Endothelial cell of umbilical vein (primary cell): ENCODE results near the gene DDX24. TPM values are rescaled to one million over a fixed set of nuclear protein-coding genes. Genes with fewer than 3 reads are reported as not detected.

Experiments
- BruUV-seq: library from RNA; stranded (reverse); fragments of 400-500 nt; replicated peaks from 2 replicates; lab custom pipeline; 2021; lab: Mats Ljungman, UMichigan
- CTCF ChIA-PET: fragments of 300-600, 350-600 bp; sonication (Branson Sonifier 250); formaldehyde crosslinking; loops from one replicate; lab custom pipeline; 2021; ENCODE audit warnings: antibody characterized with exemption, inconsistent platforms; lab: Charles Lee
- POLR2A ChIA-PET: fragments of 300-600, 350-600 bp; sonication (Branson Sonifier 250); formaldehyde crosslinking; loops from one replicate; lab custom pipeline; 2021; ENCODE audit warnings: antibody characterized with exemption, inconsistent platforms; lab: Charles Lee
- DNase-seq: peaks from one replicate; pipeline ENCODE4 v3.0.0-alpha.2; 2011; ENCODE audit warnings: low read depth, low spot score
- FAIRE-seq: peaks from 2 replicates; lab custom pipeline; 2011; peaks lifted over from hg19 to GRCh38; lab: Jason Lieb, UNC
- H2AFZ ChIP-seq: 2 replicates; pipeline ENCODE4 v1.6.0; 2012; ENCODE audit warnings: low read depth, low read length, control low read depth, inconsistent platforms
- H3K27ac ChIP-seq: 2 replicates; pipeline ENCODE4 v1.5.1; 2011; ENCODE audit warnings: low read depth, mild to moderate bottlenecking, control low read depth, low read length, moderate library complexity; ENCODE audit not compliant: insufficient read depth
- H3K27me3 ChIP-seq, 2 experiments: 2 replicates each; pipeline versions ENCODE4 v1.6.0 to v1.6.1; 2011; ENCODE audit warnings: low read length in 2 of 2, mixed read lengths in 1 of 2; ENCODE audit not compliant: control insufficient read depth in 2 of 2, insufficient read depth in 2 of 2
- H3K36me3 ChIP-seq, 2 experiments: 2 replicates in 1 of 2; 3 replicates in 1 of 2; pipeline ENCODE4 v1.5.1; 2011; ENCODE audit warnings: low read length in 2 of 2, mild to moderate bottlenecking in 1 of 2, moderate library complexity in 1 of 2; ENCODE audit not compliant: control insufficient read depth in 2 of 2, insufficient read depth in 2 of 2; ENCODE audit errors: extremely low read depth in 1 of 2
- H3K4me1 ChIP-seq: 3 replicates; pipeline ENCODE4 v1.5.1; 2011; ENCODE audit warnings: mild to moderate bottlenecking, low read length; ENCODE audit not compliant: control insufficient read depth, insufficient read depth; ENCODE audit errors: extremely low read depth
- H3K4me2 ChIP-seq: 2 replicates; pipeline ENCODE4 v1.6.1; 2011; ENCODE audit warnings: low read length, control low read depth, mixed read lengths; ENCODE audit not compliant: insufficient read depth
- H3K4me3 ChIP-seq, 3 experiments: fragments of 200-600 bp in 1 of 3; sonication (generic), shearing (Covaris generic) in 1 of 3; replicated peaks in 1 of 3; 2 replicates each; pipeline ENCODE4 v1.5.1; 2011 to 2016; ENCODE audit warnings: control low read depth in 3 of 3, low read length in 3 of 3, mild to moderate bottlenecking in 2 of 3, inconsistent platforms in 1 of 3, low read depth in 1 of 3, moderate library complexity in 1 of 3; ENCODE audit not compliant: insufficient read depth in 1 of 3
- H3K79me2 ChIP-seq: 2 replicates; pipeline ENCODE4 v1.6.0; 2012; ENCODE audit warnings: low read length, inconsistent platforms; ENCODE audit not compliant: control insufficient read depth, insufficient read depth
- H3K9ac ChIP-seq: replicated peaks from 2 replicates; pipeline ENCODE3; 2011; ENCODE audit warnings: low read length, control low read depth; ENCODE audit not compliant: insufficient read depth; ENCODE audit errors: extremely low read depth
- H3K9me1 ChIP-seq: replicated peaks from 3 replicates; pipeline ENCODE4 v1.6.0; 2011; ENCODE audit warnings: mild to moderate bottlenecking, low read length; ENCODE audit not compliant: control insufficient read depth, insufficient read depth; ENCODE audit errors: extremely low read depth
- H3K9me3 ChIP-seq: replicated peaks from 2 replicates; pipeline ENCODE4 v1.5.1; 2012; ENCODE audit warnings: low read length, inconsistent platforms; ENCODE audit not compliant: control insufficient read depth, insufficient read depth
- H4K20me1 ChIP-seq: replicated peaks from 2 replicates; pipeline ENCODE3; 2011; ENCODE audit warnings: mild to moderate bottlenecking, low read length; ENCODE audit not compliant: control insufficient read depth, insufficient read depth; ENCODE audit errors: extremely low read depth
- EZH2 ChIP-seq: IDR thresholded peaks from 2 replicates; pipeline ENCODE4 v1.6.1; 2012; ENCODE audit warnings: borderline replicate concordance, low read depth, mild to moderate bottlenecking, moderate library complexity, low read length, inconsistent platforms; ENCODE audit not compliant: severe bottlenecking
- FOS ChIP-seq: IDR thresholded peaks from 2 replicates; pipeline ENCODE4 v1.6.1; 2011; ENCODE audit warnings: mild to moderate bottlenecking, low read length, moderate library complexity, borderline replicate concordance; ENCODE audit not compliant: insufficient read depth
- GATA2 ChIP-seq: IDR thresholded peaks from 2 replicates; pipeline ENCODE4 v1.7.0; 2011; ENCODE audit warnings: low read depth, mild to moderate bottlenecking, moderate library complexity, mixed read lengths, low read length; ENCODE audit not compliant: insufficient read length, insufficient read depth
- JUN ChIP-seq: IDR thresholded peaks from 2 replicates; pipeline ENCODE4 v1.6.1; 2011; ENCODE audit warnings: borderline replicate concordance, low read depth; ENCODE audit not compliant: insufficient read length, insufficient read depth
- MYC ChIP-seq: IDR thresholded peaks from one replicate; pipeline ENCODE4 v1.6.1; 2011; ENCODE audit warnings: mild to moderate bottlenecking, low read depth, low read length
- POLR2A ChIP-seq: IDR thresholded peaks from 2 replicates; pipeline ENCODE4 v1.6.1; 2012; ENCODE audit warnings: low read depth, mild to moderate bottlenecking, control low read depth, low read length
- POLR2AphosphoS5 ChIP-seq: IDR thresholded peaks from 2 replicates; pipeline ENCODE4 v1.6.1; 2012; ENCODE audit warnings: low read depth, mild to moderate bottlenecking, control low read depth, low read length, moderate library complexity; ENCODE audit not compliant: insufficient read depth
- dilution Hi-C: fragments of 300-500 bp; cut with MboI; formaldehyde crosslinking; loops from one replicate; pipeline ENCODE4 v1.15.0; 2019; ENCODE audit warnings: low sequenced_read_pairs; ENCODE audit not compliant: extremely low pct_ligation_motif_present
- intact Hi-C: fragments of 100-400 bp; cut with micrococcal nuclease; formaldehyde crosslinking; loops from one replicate; pipeline ENCODE4 v1.10.0; 2022
- polyA plus RNA-seq, 4 experiments: library from polyadenylated mRNA; depleted of rRNA in 3 of 4; stranded (reverse) in 3 of 4; unstranded in 1 of 4; fragments of >200 nt; gene quantifications; 2 replicates each; pipeline versions ENCODE4 v1.2.1 to v1.2.3, GENCODE V29; 2011 to 2012; ENCODE audit warnings: missing spikeins in 1 of 4
- total RNA-seq: library from RNA; stranded (reverse); gene quantifications from 2 replicates; pipeline ENCODE4 v1.2.3, GENCODE V29; 2021
- TF ChIP-seq, protein P1 (sequence below): IDR thresholded peaks from 2 replicates; pipeline ENCODE4 v1.6.1; 2011; ENCODE audit not compliant: insufficient read depth, insufficient read length
- TF ChIP-seq, protein P2 (sequence below), 2 donors: IDR thresholded peaks; 1 replicate in 1 of 2; 2 replicates in 1 of 2; pipeline ENCODE4 v1.5.1; 2011; ENCODE audit warnings: low read length in 2 of 2, mild to moderate bottlenecking in 2 of 2, moderate library complexity in 2 of 2, control low read depth in 1 of 2, inconsistent platforms in 1 of 2, low read depth in 1 of 2; ENCODE audit not compliant: insufficient read depth in 1 of 2; ENCODE audit errors: extremely low read depth in 1 of 2

The DDX24 gene
- total and polyA plus RNA-seq, 2 donors (not counting 3 experiments of a cell fraction or from before 2014, with no cell fraction given) = 88.3 to 141 TPM

DNA sequence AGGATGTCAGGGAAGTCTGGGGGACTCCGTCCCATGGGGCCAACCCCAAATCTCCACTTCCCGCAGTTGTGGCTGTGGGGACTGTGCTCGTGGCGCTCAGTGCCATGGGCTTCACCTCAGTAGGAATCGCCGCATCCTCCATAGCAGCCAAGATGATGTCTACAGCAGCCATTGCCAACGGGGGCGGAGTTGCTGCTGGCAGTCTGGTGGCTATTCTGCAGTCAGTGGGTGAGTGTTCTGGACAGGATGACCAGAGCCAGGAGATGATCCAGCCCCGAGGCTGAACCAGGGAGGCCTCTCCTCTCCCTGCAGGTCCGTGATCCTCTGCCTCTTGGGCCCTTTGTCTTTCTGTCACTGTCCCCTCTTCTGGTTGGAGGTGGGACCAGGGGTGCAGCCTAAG lies 20.7 kb upstream of the DDX24 start:
- FAIRE-seq (no peak), DNase-seq (no peak)
- no peaks in the 10 kb centered on the region for H3K36me3 ChIP-seq
- no peak overlapping the region for H3K27ac ChIP-seq
- H3K9me3 ChIP-seq = no peaks in the 10 kb centered on the region
- no peak overlapping the region for H3K4me3 ChIP-seq
- H3K79me2 ChIP-seq = no peaks in the 10 kb centered on the region
- H4K20me1 ChIP-seq = no peaks in the 10 kb centered on the region
- CTCF ChIA-PET = no interaction called here
- POLR2A ChIA-PET = no interaction called here
- no peak overlapping the region for H3K4me2 ChIP-seq
- intact Hi-C loops = no loop called here
- no peak overlapping the region for H3K9ac ChIP-seq
- no peaks in the 10 kb centered on the region for H3K9me1 ChIP-seq
- H2AFZ ChIP-seq = no peak overlapping the region
- H3K27me3 ChIP-seq = no peaks in the 10 kb centered on the region
- dilution Hi-C loops = no loop called here
- no peaks in the 10 kb centered on the region for H3K4me1 ChIP-seq
- TF ChIP-seq EZH2 = no peak
- TF ChIP-seq POLR2AphosphoS5 = no peak
- no peak for TF ChIP-seq FOS
- no peak for TF ChIP-seq GATA2
- no peak for TF ChIP-seq JUN
- TF ChIP-seq, protein P1, sequence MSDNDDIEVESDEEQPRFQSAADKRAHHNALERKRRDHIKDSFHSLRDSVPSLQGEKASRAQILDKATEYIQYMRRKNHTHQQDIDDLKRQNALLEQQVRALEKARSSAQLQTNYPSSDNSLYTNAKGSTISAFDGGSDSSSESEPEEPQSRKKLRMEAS = no peak
- TF ChIP-seq, protein P2, sequence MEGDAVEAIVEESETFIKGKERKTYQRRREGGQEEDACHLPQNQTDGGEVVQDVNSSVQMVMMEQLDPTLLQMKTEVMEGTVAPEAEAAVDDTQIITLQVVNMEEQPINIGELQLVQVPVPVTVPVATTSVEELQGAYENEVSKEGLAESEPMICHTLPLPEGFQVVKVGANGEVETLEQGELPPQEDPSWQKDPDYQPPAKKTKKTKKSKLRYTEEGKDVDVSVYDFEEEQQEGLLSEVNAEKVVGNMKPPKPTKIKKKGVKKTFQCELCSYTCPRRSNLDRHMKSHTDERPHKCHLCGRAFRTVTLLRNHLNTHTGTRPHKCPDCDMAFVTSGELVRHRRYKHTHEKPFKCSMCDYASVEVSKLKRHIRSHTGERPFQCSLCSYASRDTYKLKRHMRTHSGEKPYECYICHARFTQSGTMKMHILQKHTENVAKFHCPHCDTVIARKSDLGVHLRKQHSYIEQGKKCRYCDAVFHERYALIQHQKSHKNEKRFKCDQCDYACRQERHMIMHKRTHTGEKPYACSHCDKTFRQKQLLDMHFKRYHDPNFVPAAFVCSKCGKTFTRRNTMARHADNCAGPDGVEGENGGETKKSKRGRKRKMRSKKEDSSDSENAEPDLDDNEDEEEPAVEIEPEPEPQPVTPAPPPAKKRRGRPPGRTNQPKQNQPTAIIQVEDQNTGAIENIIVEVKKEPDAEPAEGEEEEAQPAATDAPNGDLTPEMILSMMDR (IDR thresholded peaks at IDR 0.05; ENCODE audit: extremely low read depth in 1 of 2, insufficient read depth in 1 of 2, low read depth in 1 of 2, low read length in 2 of 2) = no peak
- TF ChIP-seq MYC = no peak
- TF ChIP-seq POLR2A = no peak
- no TSS peak for BruUV-seq
